GM13976 (cell line): ENCODE measurements around the gene OR6N1.

Source experiments
- DNase-seq: peaks from one replicate; pipeline ENCODE4 v3.0.0; 2012; ENCODE audit warnings: low spot score
- in situ Hi-C: fragments of 300-500 bp; cut with MboI; formaldehyde crosslinking; loops from one replicate; pipeline ENCODE4 v1.12.0; 2022; ENCODE audit warnings: low sequenced_read_pairs, mixed read lengths, inconsistent platforms; ENCODE audit not compliant: unreplicated experiment
- TF ChIP-seq, protein P1 (sequence below): IDR thresholded peaks from 2 replicates; pipeline ENCODE4 v1.5.1; 2012; ENCODE audit warnings: borderline replicate concordance, mild to moderate bottlenecking; ENCODE audit not compliant: insufficient read depth; ENCODE audit errors: extremely low read depth, missing control alignments, control extremely low read depth

The OR6N1 gene

DNA sequence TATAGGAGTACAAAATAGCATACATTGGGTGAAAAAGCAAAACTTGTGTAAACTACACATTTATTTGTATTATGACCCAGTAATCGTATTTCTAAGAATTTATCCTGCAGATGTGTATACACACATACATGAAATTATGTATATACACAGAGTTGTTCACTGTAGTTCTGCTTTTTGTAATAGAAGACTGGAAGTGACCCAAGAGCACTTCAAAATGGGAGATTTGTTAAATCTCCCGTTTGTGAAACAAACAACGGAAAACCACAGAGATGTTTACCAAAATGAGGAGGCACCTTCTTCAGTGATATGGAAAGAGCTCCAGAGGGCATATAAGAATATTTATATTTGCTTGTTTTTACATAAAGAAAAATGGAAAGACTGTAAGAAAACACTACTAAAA, 41.2 kb upstream of the OR6N1 start:
- TF ChIP-seq, protein P1, sequence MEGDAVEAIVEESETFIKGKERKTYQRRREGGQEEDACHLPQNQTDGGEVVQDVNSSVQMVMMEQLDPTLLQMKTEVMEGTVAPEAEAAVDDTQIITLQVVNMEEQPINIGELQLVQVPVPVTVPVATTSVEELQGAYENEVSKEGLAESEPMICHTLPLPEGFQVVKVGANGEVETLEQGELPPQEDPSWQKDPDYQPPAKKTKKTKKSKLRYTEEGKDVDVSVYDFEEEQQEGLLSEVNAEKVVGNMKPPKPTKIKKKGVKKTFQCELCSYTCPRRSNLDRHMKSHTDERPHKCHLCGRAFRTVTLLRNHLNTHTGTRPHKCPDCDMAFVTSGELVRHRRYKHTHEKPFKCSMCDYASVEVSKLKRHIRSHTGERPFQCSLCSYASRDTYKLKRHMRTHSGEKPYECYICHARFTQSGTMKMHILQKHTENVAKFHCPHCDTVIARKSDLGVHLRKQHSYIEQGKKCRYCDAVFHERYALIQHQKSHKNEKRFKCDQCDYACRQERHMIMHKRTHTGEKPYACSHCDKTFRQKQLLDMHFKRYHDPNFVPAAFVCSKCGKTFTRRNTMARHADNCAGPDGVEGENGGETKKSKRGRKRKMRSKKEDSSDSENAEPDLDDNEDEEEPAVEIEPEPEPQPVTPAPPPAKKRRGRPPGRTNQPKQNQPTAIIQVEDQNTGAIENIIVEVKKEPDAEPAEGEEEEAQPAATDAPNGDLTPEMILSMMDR: no peak
- in situ Hi-C loops: no loop called here
- no peak for DNase-seq

DNA sequence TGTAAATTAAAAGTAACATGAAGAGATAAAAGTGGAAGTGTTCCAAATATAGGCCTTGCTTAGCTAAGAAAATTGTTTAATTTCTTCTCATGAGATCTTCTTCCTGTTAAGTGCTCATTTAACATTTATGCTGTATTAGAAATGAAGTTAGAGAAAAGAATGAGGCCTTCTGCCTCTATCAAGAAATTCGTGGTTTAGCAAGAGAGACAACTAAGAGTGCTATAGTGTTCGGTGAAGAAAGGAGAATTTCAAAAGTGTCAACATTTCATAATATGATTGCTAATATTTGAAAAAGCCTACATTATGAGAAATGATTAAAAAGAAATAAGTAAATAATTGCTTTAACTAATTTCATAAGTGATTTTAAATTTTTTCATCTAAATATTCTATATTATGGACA, 40.3 kb upstream of the OR6N1 start:
- in situ Hi-C loops: no loop called here
- DNase-seq: no peak

DNA sequence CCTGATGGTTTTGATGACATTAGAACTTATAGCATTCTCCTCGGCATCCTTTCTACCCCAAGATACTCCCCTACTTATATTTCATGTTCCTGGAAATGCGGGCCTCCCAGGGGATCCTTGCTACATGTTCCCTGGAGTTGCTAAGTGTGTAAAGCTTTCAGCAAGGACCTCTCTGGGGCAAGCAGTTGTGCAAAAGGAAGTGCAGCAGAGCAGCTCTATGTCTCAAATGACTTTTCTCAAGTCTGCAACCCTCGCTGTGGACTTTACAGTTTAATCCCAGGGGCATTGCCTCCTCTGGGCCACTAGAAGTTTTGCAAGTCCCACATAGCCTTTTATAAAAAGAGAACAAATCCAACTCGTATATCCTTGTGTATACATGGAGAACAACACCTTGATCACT, 38.3 kb upstream of the OR6N1 start:
- no peak for DNase-seq
- TF ChIP-seq, protein P1: no peak
- in situ Hi-C loops: no loop called here

More for the DNA sequence above, 40.3 kb upstream of the OR6N1 start:
- TF ChIP-seq, protein P1: no peak

DNA sequence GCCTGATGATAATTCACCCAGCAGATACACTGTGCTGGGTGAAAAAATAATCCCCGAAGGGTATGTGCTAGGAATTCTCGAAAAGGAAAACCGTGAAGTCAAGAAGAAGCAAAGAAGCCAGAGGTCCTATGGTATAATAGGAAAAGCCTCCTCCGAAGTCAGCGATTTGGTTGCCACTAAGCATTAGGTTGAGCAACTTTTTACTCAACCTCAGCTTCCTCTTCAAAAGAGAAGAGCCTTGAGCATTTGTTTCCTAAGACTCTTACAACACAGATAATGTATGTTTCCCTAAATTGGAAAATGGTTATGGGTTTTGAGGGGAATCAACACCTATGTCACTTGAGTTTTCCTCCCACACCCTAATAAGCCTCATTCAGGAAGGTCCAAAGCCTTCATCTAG, 37.9 kb upstream of the OR6N1 start:
- DNase-seq: no peak

DNA sequence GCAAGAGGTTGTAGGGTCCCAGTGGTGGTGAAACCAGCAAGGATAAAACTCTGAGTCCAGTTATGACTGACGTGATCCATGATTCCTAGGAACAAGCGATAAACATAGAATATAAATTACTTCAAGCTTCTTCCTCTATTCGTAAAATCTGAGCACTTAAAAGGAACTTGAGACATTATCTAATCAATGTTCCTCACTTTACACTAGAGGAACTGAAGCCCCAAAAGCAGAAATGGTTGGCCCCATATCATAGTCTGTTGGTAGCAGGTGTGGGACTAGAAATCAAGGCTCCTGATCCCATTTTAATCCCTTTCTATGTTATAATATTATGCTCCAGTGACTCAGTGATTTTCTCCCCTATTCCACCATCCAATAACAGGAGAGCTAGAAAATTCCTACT, 37.3 kb upstream of the OR6N1 start:
- TF ChIP-seq, protein P1: no peak
- no peak for DNase-seq
- in situ Hi-C loops: loop anchor here (10.0 kb wide), 1 partner anchor 186 kb away; no protein-coding TSS in a partner anchor

More for the DNA sequence above, 37.9 kb upstream of the OR6N1 start:
- in situ Hi-C loops: loop anchor here (10.0 kb wide), 1 partner anchor 185 kb away; no protein-coding TSS in a partner anchor
- TF ChIP-seq, protein P1: no peak

DNA sequence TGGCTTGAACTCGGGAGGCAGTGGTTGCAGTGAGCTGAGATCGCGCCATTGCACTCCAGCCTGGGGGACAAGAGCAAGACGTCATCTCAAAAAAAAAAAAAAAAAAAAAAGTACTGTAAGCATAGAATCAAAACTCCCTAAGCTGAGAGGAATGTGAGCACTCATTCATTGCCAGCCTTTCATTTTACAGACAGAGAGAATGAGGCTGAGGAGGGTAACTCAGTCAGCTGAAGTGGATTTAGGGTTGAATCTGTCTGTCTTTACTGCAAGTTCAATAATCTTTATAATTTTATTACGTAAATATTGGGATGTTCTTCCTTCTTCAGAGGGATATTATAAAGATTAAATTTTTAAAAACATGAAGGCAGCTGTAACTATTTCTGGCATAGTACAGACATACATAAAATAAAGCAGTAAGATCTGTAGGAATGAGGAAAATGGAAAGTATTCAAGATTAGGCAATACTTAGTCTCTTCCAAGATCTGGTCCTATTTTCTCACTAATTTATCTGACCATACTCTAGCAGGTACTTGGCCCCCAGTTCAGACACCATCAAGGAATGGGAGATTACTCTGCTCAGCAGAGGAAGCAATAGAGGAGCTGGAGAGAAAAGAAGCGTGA, 35.0 kb upstream of the OR6N1 start:
- in situ Hi-C loops: loop anchor here (10.0 kb wide), 1 partner anchor 188 kb away; no protein-coding TSS in a partner anchor
- DNase-seq: no peak
- TF ChIP-seq, protein P1: no peak

DNA sequence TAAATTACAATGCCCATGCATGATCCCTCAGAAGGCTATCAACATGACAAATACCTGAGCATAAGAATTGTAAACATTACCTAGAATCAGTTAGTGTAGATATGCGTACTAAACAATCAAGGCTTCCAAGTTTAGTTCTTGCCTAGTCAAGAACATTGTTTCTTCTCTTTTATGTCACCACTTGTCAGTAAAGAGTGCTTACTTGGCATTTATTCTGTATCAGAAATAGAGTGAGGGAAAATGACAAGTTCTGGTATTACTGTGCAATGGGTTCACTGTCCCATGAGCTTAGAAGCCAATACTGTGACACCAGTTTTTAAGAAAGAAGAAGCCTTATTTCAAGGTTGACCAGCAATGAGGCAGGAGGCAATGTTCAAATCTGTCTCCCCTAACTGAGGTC, 31.7 kb upstream of the OR6N1 start:
- no peak for DNase-seq
- in situ Hi-C loops: loop anchor here (10.0 kb wide), 1 partner anchor 191 kb away; no protein-coding TSS in a partner anchor
- TF ChIP-seq, protein P1: no peak
